Measurements from ENCODE around the gene ANK3. TPM values are rescaled to one million over a fixed set of nuclear protein-coding genes. Genes with fewer than 3 reads are reported as not detected.

ANK3 gene
- total RNA-seq, 1 donor from 2014 or later, result 4.0 TPM

- DNase-seq (no peak), ATAC-seq (ENCODE audit: low read depth) (no peak)
- H3K4me1 Mint-ChIP-seq, result no peaks in the 10 kb centered on the region
- peaks cover 3% of the 10 kb centered on the region for H3K27me3 Mint-ChIP-seq
- CTCF ChIA-PET, result no interaction called here
- no peak overlapping the region for H3K27ac Mint-ChIP-seq
- H3K9me3 Mint-ChIP-seq, result no peaks in the 10 kb centered on the region
- TF ChIP-seq, protein P1, sequence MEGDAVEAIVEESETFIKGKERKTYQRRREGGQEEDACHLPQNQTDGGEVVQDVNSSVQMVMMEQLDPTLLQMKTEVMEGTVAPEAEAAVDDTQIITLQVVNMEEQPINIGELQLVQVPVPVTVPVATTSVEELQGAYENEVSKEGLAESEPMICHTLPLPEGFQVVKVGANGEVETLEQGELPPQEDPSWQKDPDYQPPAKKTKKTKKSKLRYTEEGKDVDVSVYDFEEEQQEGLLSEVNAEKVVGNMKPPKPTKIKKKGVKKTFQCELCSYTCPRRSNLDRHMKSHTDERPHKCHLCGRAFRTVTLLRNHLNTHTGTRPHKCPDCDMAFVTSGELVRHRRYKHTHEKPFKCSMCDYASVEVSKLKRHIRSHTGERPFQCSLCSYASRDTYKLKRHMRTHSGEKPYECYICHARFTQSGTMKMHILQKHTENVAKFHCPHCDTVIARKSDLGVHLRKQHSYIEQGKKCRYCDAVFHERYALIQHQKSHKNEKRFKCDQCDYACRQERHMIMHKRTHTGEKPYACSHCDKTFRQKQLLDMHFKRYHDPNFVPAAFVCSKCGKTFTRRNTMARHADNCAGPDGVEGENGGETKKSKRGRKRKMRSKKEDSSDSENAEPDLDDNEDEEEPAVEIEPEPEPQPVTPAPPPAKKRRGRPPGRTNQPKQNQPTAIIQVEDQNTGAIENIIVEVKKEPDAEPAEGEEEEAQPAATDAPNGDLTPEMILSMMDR (IDR thresholded peaks at IDR 0.05), result no peak
- H3K36me3 Mint-ChIP-seq (ENCODE audit: low read depth), result no peaks in the 10 kb centered on the region
- intact Hi-C loops (cut with micrococcal nuclease), result no loop called here
- no peak overlapping the region for H3K4me3 Mint-ChIP-seq
- POLR2A ChIA-PET, result no interaction called here
Measured at GRCh38 chr10:60016794-60017193, 372.9 kb downstream of the ANK3 start.

GRCh38 chr10:60009710-60010383 is 379.8 kb downstream of the ANK3 start:
- Mint-ChIP-seq H3K4me1 (no peaks in the 10 kb centered on the region), H3K9me3 (no peaks in the 10 kb centered on the region), H3K4me3 (no peak overlapping the region), H3K27ac (no peak overlapping the region), H3K36me3 (ENCODE audit: low read depth) (no peaks in the 10 kb centered on the region), H3K27me3 (peaks cover 12% of the 10 kb centered on the region)
- ATAC-seq (ENCODE audit: low read depth) (no peak), DNase-seq (no peak)
- CTCF ChIA-PET, result no interaction called here
- intact Hi-C loops (cut with micrococcal nuclease), result no loop called here
- TF ChIP-seq, protein P1 (IDR thresholded peaks at IDR 0.05), result no peak
- POLR2A ChIA-PET, result no interaction called here

DNA sequence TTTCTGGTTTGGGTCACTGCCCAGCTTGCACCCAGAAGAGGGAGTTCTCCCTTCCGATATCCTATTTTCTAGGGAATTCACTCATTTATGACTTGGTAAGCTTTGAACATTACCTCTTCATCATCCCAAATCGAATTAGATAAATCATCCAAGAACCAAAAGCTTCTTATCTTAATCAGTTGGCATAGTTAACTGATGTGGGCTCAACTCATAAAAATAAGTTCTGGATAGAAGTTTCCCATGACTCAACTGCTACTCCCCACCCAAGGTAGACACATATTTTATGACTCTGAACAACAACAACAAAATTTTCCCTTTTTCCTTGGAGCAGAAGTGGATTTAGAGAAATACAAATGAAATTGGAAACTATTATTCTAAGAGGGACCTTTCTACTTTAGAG is 380.4 kb downstream of the ANK3 start:
- CTCF ChIA-PET, result no interaction called here
- no peak for ATAC-seq (ENCODE audit: low read depth)
- Mint-ChIP-seq H3K27ac (no peak overlapping the region), H3K27me3 (peaks cover 12% of the 10 kb centered on the region), H3K4me3 (no peak overlapping the region), H3K9me3 (no peaks in the 10 kb centered on the region), H3K4me1 (no peaks in the 10 kb centered on the region), H3K36me3 (ENCODE audit: low read depth) (no peaks in the 10 kb centered on the region)
- POLR2A ChIA-PET, result no interaction called here
- intact Hi-C loops (cut with micrococcal nuclease), result no loop called here
- TF ChIP-seq, protein P1 (IDR thresholded peaks at IDR 0.05), result no peak
- DNase-seq, result no peak

DNA sequence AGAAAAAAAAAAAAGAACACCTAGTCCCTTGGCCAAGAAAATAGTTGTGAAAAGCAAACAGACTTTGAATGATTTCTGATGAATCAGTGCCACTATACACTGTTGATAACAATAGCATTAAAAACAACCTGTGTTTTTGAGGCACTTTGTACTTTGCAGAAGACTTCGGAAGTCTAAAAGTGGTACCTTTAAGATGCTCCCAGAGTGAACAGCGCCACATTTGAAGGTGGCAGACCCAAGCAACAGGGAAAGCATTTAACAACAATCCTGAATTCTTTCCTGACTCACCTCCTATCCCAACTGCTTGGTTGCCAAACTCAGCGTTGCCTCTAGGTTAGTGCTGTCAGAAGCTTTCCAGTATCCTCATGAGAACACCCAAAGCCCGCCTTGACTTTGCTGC is 380.9 kb downstream of the ANK3 start:
- Mint-ChIP-seq H3K36me3 (ENCODE audit: low read depth) (no peaks in the 10 kb centered on the region), H3K4me3 (no peak overlapping the region), H3K9me3 (no peaks in the 10 kb centered on the region), H3K4me1 (no peaks in the 10 kb centered on the region), H3K27me3 (peaks cover 12% of the 10 kb centered on the region), H3K27ac (no peak overlapping the region)
- DNase-seq (no peak), ATAC-seq (ENCODE audit: low read depth) (no peak)
- ChIA-PET POLR2A (no interaction called here), CTCF (no interaction called here)
- TF ChIP-seq, protein P1 (IDR thresholded peaks at IDR 0.05), result no peak
- intact Hi-C loops (cut with micrococcal nuclease), result no loop called here

- Mint-ChIP-seq H3K4me3 (no peak overlapping the region), H3K9me3 (no peaks in the 10 kb centered on the region), H3K4me1 (no peaks in the 10 kb centered on the region), H3K36me3 (ENCODE audit: low read depth) (no peaks in the 10 kb centered on the region), H3K27ac (no peak overlapping the region), H3K27me3 (peaks cover 9% of the 10 kb centered on the region)
- TF ChIP-seq, protein P1 (IDR thresholded peaks at IDR 0.05), result no peak
- no peak for DNase-seq
- ChIA-PET CTCF (no interaction called here), POLR2A (no interaction called here)
- intact Hi-C loops (cut with micrococcal nuclease), result no loop called here
- ATAC-seq (ENCODE audit: low read depth), result no peak
Measured at GRCh38 chr10:60006062-60006461, 383.6 kb downstream of the ANK3 start.

Measured in activated B cell treated with CpG ODN at 0.5 μM for 24 hours (primary cell).